HG03060 (cell line): ENCODE results near the gene COPS2.
A peak's percentile ranks its signal among the peaks of the same experiment; 100 is the strongest.
"Not testable (repeated sequence)": the region's sequence is repeated elsewhere in the genome, so short reads cannot be mapped to it uniquely, and the experiment has no call there.

Source experiments
- ATAC-seq: cut with Tn5 transposase; IDR thresholded peaks from one replicate; pipeline ENCODE4 v1.9.1; 2021; ENCODE audit warnings: low read depth, moderate number of reproducible peaks; ENCODE audit not compliant: unreplicated experiment

The COPS2 gene

GRCh38 chr15:49155110-49155833 lies at the start of gene COPS2:
COPS2 (minus strand) TSS chr15:49155599; CDS start chr15:49155578, 21 bp downstream.
- peak; percentile 93 for ATAC-seq

GRCh38 chr15:49200347-49200746 lies 44.9 kb upstream of the COPS2 start:
- ATAC-seq = no peak

GRCh38 chr15:49199666-49200065 lies 44.3 kb upstream of the COPS2 start:
- ATAC-seq = no peak

- ATAC-seq = no peak
Measured at GRCh38 chr15:49196856-49197255, 41.5 kb upstream of the COPS2 start.

GRCh38 chr15:49191892-49192291 lies 36.5 kb upstream of the COPS2 start:
- ATAC-seq = no peak

GRCh38 chr15:49190586-49190985 lies 35.2 kb upstream of the COPS2 start:
- no peak for ATAC-seq

- no peak for ATAC-seq
Measured at GRCh38 chr15:49189631-49190030, 34.2 kb upstream of the COPS2 start.

- ATAC-seq = no peak
Measured at GRCh38 chr15:49188933-49189332, 33.5 kb upstream of the COPS2 start.

- no peak for ATAC-seq
Measured at GRCh38 chr15:49187549-49188245, 32.3 kb upstream of the COPS2 start.

GRCh38 chr15:49185473-49185872 lies 30.1 kb upstream of the COPS2 start:
- peak; percentile 52 for ATAC-seq

GRCh38 chr15:49183741-49184140 lies 28.3 kb upstream of the COPS2 start:
- ATAC-seq = not testable (repeated sequence)

- ATAC-seq = no peak
Measured at GRCh38 chr15:49182128-49182527, 26.7 kb upstream of the COPS2 start.

- no peak for ATAC-seq
Measured at GRCh38 chr15:49179433-49180190, 24.2 kb upstream of the COPS2 start.

- ATAC-seq = no peak
Measured at GRCh38 chr15:49178497-49178896, 23.1 kb upstream of the COPS2 start.

GRCh38 chr15:49175582-49176397 lies 20.4 kb upstream of the COPS2 start:
- ATAC-seq = not testable (repeated sequence)

- ATAC-seq = no peak
Measured at GRCh38 chr15:49174902-49175301, 19.5 kb upstream of the COPS2 start.

GRCh38 chr15:49171790-49172189 lies 16.4 kb upstream of the COPS2 start:
- no peak for ATAC-seq

GRCh38 chr15:49169880-49170597 lies 14.6 kb upstream of the COPS2 start, which contains the start of gene GALK2:
GALK2 (plus strand) TSS chr15:49170247; CDS start chr15:49170323, 76 bp downstream.
- ATAC-seq = peak; percentile 93

GRCh38 chr15:49168016-49168415 lies 12.6 kb upstream of the COPS2 start:
- no peak for ATAC-seq

GRCh38 chr15:49164865-49165264 lies 9.5 kb upstream of the COPS2 start:
- no peak for ATAC-seq
